GM18526 (cell line): ENCODE measurements around the gene EDDM13.

Source experiments
- POLR2A ChIP-seq: IDR thresholded peaks from 3 replicates; pipeline ENCODE4 v1.6.1; 2011; ENCODE audit not compliant: insufficient read length; ENCODE audit errors: extremely low read depth

Gene EDDM13

DNA sequence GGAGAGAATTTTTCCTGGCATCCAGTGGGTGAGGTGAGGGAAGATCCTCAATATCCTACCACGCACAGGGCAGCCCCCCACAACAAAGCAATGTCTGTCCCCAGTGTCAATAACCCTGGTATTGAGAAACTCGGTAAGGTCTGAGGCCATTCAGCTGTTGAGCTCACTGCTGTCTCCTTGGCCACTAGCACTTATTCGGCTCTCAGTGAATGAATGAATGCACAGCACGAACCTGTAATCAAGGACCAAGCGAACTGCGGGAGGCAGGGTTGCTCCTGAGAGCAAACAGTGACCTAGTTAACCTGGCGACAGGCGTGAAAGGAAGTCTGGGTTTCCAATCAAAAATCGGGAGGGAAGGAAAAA is 41.5 kb downstream of the EDDM13 start:
- no peak for TF ChIP-seq POLR2A

- peak; percentile 78 for TF ChIP-seq POLR2A
Measured at GRCh38 chr19:56314381-56315076, 42.0 kb downstream of the EDDM13 start, which contains the start of gene ZSCAN5A. Gene ZSCAN5A (minus strand): TSS chr19:56314839. CDS start chr19:56225046, 89,793 bp downstream.

DNA sequence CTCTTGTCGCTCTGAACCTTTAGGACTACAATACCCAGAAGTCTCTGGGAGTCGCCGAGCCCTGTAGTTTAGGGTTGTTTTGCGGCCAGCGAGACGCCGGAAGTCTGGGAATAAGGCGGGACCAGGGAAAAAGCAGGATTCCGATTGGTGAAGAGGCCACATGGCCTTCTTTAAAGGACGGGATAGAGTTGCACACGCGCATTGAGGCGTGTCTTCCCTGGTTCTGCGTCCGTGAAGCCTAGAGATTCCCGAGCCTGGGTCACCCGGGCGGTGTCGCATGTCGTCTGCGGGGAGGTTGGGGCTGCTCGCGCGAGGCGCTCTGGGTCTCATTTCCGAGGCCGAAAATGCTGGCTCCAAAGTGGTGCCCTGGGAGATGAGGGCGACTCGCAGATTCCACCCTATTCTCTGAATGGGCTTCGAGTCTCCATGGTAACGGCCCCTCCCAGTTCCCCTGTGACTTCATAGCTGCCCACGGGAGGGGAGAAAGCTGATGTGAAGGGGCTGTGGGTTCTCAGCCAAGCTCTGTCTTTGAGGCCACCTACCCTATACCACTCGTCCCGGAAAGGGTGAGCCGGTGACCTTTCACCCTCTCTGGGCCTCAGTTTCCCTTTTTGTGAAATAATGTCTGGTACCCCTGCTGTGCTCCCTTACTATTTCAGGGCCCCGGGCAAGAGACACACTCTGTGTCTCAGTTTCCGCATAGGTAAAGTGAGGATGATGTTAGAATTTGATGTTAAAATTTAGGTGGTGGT is 42.7 kb downstream of the EDDM13 start:
- peak; percentile 33 for TF ChIP-seq POLR2A

- TF ChIP-seq POLR2A, result no peak
Measured at GRCh38 chr19:56316728-56317127, 44.2 kb downstream of the EDDM13 start.

- no peak for TF ChIP-seq POLR2A
Measured at GRCh38 chr19:56317749-56318148, 45.2 kb downstream of the EDDM13 start.

DNA sequence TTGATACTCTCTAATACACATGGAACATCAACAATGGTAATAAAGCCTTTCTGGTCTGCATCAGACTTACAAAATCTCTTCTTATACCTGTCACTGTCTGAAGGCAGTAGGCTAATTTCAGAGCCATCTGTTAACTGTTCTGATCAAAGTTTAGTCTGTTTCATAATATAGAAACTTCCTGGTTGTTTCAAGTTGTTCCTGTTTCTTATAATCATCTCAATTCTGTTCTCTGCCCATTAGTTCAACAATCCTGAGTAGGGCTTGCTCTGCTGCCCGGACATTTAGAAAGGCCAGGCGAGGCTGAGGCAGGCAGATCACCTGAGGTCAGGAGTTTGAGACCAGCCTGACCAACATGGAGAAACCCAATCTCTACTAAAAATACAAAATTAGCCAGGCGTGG is 47.4 kb downstream of the EDDM13 start:
- TF ChIP-seq POLR2A, result no peak

DNA sequence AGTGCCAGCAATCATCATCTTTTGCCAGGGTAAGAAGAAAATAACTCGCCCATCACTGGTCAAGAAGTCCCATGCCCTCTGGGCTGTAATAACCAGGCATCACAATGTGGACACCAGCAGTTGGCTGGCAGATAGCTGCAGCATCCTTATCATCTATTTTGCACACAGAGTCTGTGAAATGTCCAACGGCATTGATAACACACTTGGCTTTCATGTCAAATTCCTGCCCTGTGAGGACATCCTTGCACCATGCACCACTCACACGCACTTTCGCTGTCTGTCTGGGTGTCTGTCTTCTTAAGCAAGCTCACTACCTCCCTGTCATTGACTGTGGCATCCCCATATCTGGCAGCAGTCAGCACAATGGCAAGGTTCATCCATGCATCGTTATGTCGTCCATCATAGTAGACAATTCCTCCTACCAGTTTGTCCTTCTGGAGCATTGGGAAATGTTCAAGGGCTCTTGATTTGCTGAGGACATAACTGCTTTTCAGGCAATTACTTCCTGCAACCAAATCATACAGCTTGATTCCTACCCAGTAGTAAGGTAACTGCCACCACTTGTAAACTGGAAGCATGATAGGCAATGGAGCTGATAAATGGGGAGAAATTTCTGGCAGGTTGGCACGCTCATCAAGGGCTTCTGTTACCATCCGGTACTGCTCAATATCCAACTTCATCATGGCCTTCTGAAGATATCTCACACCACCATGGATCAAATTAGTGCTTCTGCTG is 48.9 kb downstream of the EDDM13 start:
- TF ChIP-seq POLR2A, result no peak

DNA sequence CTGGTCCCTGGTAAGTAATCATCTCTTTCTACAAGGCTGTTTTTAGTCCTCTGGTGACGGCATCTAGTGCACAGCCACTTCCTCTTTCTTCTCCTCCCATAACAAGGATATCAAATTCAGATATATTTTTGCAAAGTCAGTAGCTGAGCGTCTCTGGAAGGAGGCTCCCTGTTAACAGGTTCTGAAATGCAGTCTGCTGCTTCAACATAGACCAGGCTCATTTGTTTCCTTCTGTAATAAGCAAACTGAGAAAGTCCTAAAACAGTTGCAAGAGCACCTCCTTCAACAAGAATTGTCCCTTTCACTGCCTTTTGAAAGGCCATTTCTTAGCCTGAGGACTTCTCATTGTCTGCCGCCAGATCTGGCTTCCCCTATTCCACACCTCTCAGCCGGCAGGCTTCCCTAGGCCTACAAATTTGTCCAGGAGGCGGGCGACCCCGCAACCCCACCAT is 49.5 kb downstream of the EDDM13 start:
- no peak for TF ChIP-seq POLR2A

GRCh38 chr19:56324436-56324835 is 51.9 kb downstream of the EDDM13 start:
- TF ChIP-seq POLR2A, result no peak

- TF ChIP-seq POLR2A, result no peak
Measured at GRCh38 chr19:56332695-56333094, 60.1 kb downstream of the EDDM13 start.

DNA sequence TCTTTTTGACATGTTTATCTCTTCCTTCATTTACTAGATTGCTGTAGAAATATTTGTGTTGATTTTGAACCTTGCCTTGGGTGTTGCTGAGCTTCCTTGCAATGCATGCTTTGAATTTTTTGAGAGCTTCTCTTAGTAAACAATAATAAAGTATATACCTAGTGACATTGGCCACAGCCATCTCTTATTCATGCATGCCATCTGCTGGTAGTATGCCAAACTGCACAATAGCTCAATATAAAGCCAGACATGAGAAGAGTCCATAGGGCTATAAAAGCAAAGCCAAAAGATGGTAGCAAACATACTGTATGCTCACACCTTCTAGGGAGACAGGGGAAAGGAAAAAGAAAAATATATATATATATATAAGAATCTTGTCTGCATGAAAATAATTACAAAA is 61.0 kb downstream of the EDDM13 start:
- TF ChIP-seq POLR2A, result no peak

- no peak for TF ChIP-seq POLR2A
Measured at GRCh38 chr19:56341948-56342347, 69.4 kb downstream of the EDDM13 start.

- TF ChIP-seq POLR2A, result no peak
Measured at GRCh38 chr19:56347163-56347778, 74.7 kb downstream of the EDDM13 start.

DNA sequence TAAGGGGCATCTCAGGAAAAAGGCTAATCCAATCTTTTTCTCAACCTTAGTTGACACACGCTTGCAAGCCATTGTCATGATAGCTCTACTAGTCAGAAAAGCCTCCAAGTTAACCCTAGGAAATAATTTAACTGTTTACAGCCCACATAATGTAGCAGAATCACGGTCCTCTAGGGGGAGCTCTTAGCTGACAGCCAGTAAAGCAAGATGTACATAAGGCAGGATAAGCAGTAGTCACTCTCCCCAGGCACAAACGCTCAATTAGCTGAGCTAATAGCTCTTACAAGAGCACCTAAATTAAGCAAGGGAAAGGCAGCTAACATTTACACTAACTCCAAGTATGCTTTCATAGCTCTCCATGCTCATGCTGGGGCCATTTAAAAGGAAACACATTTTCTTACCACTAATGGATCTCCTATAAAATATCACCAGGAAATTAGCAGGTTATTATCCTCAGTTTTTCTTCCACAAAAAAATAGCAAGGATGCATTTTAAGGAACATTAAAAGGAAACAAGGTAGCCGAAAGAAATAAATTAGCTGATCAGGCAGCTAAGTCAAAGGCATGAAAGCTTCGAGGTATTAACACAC is 75.8 kb downstream of the EDDM13 start:
- TF ChIP-seq POLR2A, result no peak

DNA sequence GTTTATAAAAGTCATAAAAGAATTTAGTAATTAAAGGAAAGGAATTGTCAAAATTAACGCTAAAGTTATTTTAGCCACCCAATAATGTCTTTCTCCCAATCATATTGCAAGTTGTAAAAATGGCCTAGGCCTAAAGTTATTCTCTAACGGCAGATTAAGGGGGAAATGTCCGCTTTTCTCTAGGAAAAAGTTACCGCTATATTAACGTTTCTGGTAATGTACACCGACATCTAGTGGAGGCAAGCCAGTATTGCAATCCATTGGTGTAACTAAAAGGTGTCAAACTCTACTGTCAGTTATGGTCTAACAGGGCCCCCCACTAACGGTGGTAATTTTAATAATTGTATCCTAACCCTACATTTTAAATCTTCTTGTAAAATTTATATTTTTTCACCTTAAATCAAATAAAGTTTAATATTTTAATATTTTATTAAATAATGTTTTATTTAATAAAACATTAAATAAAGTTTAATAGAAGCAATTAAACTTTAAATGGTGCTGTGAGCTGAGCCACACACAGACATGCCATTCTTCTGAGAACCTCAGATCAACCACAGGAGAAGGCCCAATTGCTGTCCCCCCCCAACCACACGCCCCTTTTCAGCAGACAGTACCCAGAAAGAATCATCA is 78.0 kb downstream of the EDDM13 start:
- TF ChIP-seq POLR2A, result no peak
